ENCODE results near the gene MELTF. TPM values are rescaled to one million over a fixed set of nuclear protein-coding genes. Genes with fewer than 3 reads are reported as not detected.

The MELTF gene
- total and polyA plus RNA-seq, 2 of the 13 experiments (the other 11 are each of a cell fraction or from before 2014, with no cell fraction given) = 3.2 to 7.5 TPM

DNA sequence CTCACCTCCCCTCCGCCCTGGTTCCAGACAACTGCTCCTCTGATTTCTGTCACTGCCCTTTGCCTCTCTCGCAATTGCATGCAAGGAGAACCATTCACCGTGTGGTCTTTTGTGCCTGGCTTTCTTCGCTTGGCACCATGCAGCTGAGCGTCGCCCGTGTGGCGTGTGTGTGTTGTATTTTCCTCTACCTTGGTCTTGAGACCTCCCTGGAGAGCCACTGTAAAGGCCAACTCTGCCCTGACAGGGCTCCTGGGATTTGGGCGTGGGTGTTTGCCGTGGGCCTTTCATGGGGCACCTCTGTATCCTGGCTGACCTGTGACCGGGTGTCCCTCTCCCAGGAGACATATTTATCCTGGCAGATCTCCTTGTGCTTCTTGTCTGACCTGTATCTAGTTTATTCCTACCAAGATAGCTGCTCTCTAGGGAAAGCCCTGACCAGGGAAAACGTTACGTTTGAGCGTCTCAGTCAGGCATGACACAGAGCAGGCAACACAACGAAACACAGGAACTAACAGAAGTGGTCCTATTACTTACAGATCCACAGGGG is 59.0 kb downstream of the MELTF start (continued):
- TF ChIP-seq FOXC1 (CRISPR knock-in tag; IDR thresholded peaks at IDR 0.05; ENCODE audit: borderline replicate concordance) = no peak
- no peak for TF ChIP-seq EEA1 (CRISPR knock-in tag; IDR thresholded peaks at IDR 0.05; ENCODE audit: borderline replicate concordance)
- TF ChIP-seq ZNF30 (CRISPR knock-in tag; IDR thresholded peaks at IDR 0.05) = no peak
- TF ChIP-seq HOXA3 (CRISPR knock-in tag; IDR thresholded peaks at IDR 0.05) = no peak
- TF ChIP-seq SKI (IDR thresholded peaks at IDR 0.05; ENCODE audit: partially characterized antibody) = no peak
- no peak for TF ChIP-seq DNMT3B (CRISPR knock-in tag; conservative IDR thresholded peaks at IDR 0.05)
- peak; percentile 28; the same call in 1 of the 2 replicates for TF ChIP-seq ZHX1 (CRISPR knock-in tag; IDR thresholded peaks at IDR 0.05; ENCODE audit: low read depth)
- TF ChIP-seq, protein P1, sequence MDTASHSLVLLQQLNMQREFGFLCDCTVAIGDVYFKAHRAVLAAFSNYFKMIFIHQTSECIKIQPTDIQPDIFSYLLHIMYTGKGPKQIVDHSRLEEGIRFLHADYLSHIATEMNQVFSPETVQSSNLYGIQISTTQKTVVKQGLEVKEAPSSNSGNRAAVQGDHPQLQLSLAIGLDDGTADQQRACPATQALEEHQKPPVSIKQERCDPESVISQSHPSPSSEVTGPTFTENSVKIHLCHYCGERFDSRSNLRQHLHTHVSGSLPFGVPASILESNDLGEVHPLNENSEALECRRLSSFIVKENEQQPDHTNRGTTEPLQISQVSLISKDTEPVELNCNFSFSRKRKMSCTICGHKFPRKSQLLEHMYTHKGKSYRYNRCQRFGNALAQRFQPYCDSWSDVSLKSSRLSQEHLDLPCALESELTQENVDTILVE (CRISPR knock-in tag; IDR thresholded peaks at IDR 0.05) = no peak
- no peak for TF ChIP-seq SALL2 (CRISPR knock-in tag; IDR thresholded peaks at IDR 0.05)
- no peak for TF ChIP-seq ZNF260 (CRISPR knock-in tag; IDR thresholded peaks at IDR 0.05; ENCODE audit: borderline replicate concordance, low read depth)
- TF ChIP-seq ZNF790 (CRISPR knock-in tag; IDR thresholded peaks at IDR 0.05; ENCODE audit: borderline replicate concordance) = no peak
- no peak for TF ChIP-seq SMAD9 (CRISPR knock-in tag; IDR thresholded peaks at IDR 0.05)
- TF ChIP-seq ZKSCAN1 (IDR thresholded peaks at IDR 0.05; ENCODE audit: low read length) = no peak
- TF ChIP-seq ZNF3 (CRISPR knock-in tag; IDR thresholded peaks at IDR 0.05) = no peak
- TF ChIP-seq MAX (IDR thresholded peaks at IDR 0.05) = peak; percentile 17; the same call in 1 of the 2 replicates
- TF ChIP-seq, protein P2, sequence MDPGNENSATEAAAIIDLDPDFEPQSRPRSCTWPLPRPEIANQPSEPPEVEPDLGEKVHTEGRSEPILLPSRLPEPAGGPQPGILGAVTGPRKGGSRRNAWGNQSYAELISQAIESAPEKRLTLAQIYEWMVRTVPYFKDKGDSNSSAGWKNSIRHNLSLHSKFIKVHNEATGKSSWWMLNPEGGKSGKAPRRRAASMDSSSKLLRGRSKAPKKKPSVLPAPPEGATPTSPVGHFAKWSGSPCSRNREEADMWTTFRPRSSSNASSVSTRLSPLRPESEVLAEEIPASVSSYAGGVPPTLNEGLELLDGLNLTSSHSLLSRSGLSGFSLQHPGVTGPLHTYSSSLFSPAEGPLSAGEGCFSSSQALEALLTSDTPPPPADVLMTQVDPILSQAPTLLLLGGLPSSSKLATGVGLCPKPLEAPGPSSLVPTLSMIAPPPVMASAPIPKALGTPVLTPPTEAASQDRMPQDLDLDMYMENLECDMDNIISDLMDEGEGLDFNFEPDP (CRISPR knock-in tag; conservative IDR thresholded peaks at IDR 0.05) = 0 out of 2 replicates have a peak, but pooled peaks have one; percentile 13
- TF ChIP-seq ZNF776 (CRISPR knock-in tag; IDR thresholded peaks at IDR 0.05) = no peak
- peak; percentile 32; the same call in 1 of the 2 replicates for TF ChIP-seq SALL1 (CRISPR knock-in tag; IDR thresholded peaks at IDR 0.05)
- no peak for TF ChIP-seq NR1H2 (CRISPR knock-in tag; IDR thresholded peaks at IDR 0.05; ENCODE audit: borderline replicate concordance, low read depth)
- no peak for TF ChIP-seq ZNF331 (CRISPR knock-in tag; IDR thresholded peaks at IDR 0.05)
- TF ChIP-seq ZNF605 (CRISPR knock-in tag; IDR thresholded peaks at IDR 0.05) = peak; percentile 14; the same call in 1 of the 2 replicates
- no peak for TF ChIP-seq RFXANK (CRISPR knock-in tag; IDR thresholded peaks at IDR 0.05)
- TF ChIP-seq ZNF782 (CRISPR knock-in tag; IDR thresholded peaks at IDR 0.05; ENCODE audit: borderline replicate concordance) = no peak
- TF ChIP-seq SNAPC2 (CRISPR knock-in tag; IDR thresholded peaks at IDR 0.05) = no peak
- TF ChIP-seq KAT7 (CRISPR knock-in tag; IDR thresholded peaks at IDR 0.05; ENCODE audit: borderline replicate concordance) = no peak
- TF ChIP-seq AKAP8 (CRISPR knock-in tag; IDR thresholded peaks at IDR 0.05) = no peak; the same call in 1 of the 2 replicates
- peak; percentile 52; the same call in 1 of the 2 replicates for TF ChIP-seq ZNF501 (CRISPR knock-in tag; IDR thresholded peaks at IDR 0.05)
- no peak for TF ChIP-seq RBM39 (IDR thresholded peaks at IDR 0.05; ENCODE audit: low read depth, low read length, poor library complexity, severe bottlenecking)

Measured in HepG2 (cell line).